K562 (cell line): ENCODE measurements around the gene CSNK1D.

Source experiments
- CHD1 ChIP-seq: fragments of 200-600 bp; sonication (generic); IDR thresholded peaks from one replicate; pipeline ENCODE4 v1.6.1; 2012; ENCODE audit warnings: mild to moderate bottlenecking, moderate library complexity, low read length, inconsistent platforms
- HDAC3 ChIP-seq: fragments of 450-650 bp; IDR thresholded peaks from 2 replicates; pipeline ENCODE4 v1.6.1; 2018; ENCODE audit warnings: borderline replicate concordance, mild to moderate bottlenecking, moderate library complexity; ENCODE audit not compliant: partially characterized antibody
- RBM22 ChIP-seq: fragments of 200-400 bp; formaldehyde crosslinking; IDR thresholded peaks from 2 replicates; pipeline ENCODE4 v1.6.1; 2018; ENCODE audit warnings: low read length, low read depth; ENCODE audit not compliant: poor library complexity, severe bottlenecking
- SMAD3 ChIP-seq: fragments of 450-650 bp; formaldehyde crosslinking; conservative IDR thresholded peaks from 2 replicates; pipeline ENCODE4 v1.4.0; 2020; ENCODE audit warnings: mild to moderate bottlenecking
- SMARCA4 ChIP-seq: fragments of 450-650 bp; IDR thresholded peaks from 2 replicates; pipeline ENCODE4 v1.6.1; 2016
- ZEB2 ChIP-seq: fragments of 450-650 bp; IDR thresholded peaks from 2 replicates; pipeline ENCODE4 v1.6.1; 2016

DNA sequence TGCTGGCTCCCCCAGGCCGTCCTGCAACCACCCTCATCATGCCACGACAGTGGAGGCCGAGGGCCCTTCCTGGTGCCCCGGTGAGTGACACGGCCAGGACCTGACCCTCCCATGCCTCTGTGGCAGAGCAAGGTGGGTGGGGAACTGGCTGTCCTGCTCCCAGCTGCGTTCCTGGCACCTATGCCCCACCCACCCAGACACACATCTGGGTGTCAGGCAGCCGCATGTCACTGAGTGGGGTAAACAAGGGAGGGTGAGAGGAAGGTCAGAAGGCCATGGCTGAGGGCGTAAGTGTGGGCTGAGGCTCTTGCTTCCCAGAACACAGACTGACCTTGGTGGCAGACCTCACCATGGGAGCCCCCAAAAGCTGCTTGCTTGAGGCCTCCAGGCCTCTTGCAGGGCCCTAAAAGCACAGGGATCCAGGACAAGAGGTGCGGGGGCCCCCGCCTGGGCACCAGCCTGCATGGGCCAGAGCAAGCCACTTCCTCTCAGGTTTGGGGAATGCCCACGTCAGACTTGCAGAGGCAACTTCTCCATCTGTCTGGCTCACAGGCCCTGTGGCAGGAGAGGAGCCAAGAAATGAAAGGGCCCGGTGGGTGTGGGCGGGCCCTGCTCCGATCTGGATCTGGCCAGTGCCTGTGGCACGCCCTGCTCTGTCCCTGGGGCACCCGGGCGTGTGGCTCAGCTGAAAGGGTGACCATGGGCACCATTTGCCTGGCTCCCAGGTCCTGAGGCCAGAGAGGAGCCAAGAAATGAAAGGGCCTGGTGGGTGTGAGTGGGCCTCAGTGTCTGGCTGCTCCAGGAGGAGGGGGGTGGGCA is 57.0 kb downstream of the CSNK1D start:
- TF ChIP-seq HDAC3 (no peak), SMAD3 (no peak), RBM22 (no peak), ZEB2 (no peak), SMARCA4 (no peak), CHD1 (no peak)
